Stomach (tissue), 9 donors: ENCODE data around the gene ANGPTL2. TPM values are rescaled to one million over a fixed set of nuclear protein-coding genes. Genes with fewer than 3 reads are reported as not detected.
A peak's percentile ranks its signal among the peaks of the same experiment; 100 is the strongest.

Experiments used
- DNase-seq, 2 donors: peaks; one replicate each; pipeline versions ENCODE4 v3.0.0 to v3.0.0-alpha.2; 2013 to 2019
- H3K27ac ChIP-seq, 5 donors: fragments of 200-600 bp in 4 of 5; sonication (generic) in 4 of 5; one replicate each; pipeline ENCODE4 v1.5.1; 2013 to 2019; ENCODE audit warnings: mild to moderate bottlenecking in 1 of 5, moderate library complexity in 1 of 5
- H3K27me3 ChIP-seq, 3 donors: fragments of 200-600 bp; sonication (generic); one replicate each; pipeline ENCODE4 v1.5.1; 2017 to 2019; ENCODE audit warnings: mixed run types in 1 of 3
- H3K36me3 ChIP-seq, 4 donors: fragments of 200-600 bp; sonication (generic); 1 replicate in 3 of 4; 2 replicates in 1 of 4; pipeline ENCODE4 v1.5.1; 2016 to 2019
- H3K4me1 ChIP-seq, 4 donors: fragments of 200-600 bp; sonication (generic); one replicate each; pipeline ENCODE4 v1.5.1; 2016 to 2019
- H3K4me3 ChIP-seq, 4 donors: fragments of 200-600 bp; sonication (generic) in 3 of 4; one replicate each; pipeline ENCODE4 v1.5.1; 2016 to 2019; ENCODE audit warnings: mild to moderate bottlenecking in 1 of 4
- H3K9me3 ChIP-seq, 4 donors: fragments of 200-600 bp; sonication (generic); one replicate each; pipeline ENCODE4 v1.5.1; 2016 to 2019
- EP300 ChIP-seq: sonication (generic); formaldehyde crosslinking; IDR thresholded peaks from one replicate; pipeline ENCODE4 v1.6.1; 2017; ENCODE audit warnings: antibody characterized with exemption
- POLR2A ChIP-seq, 4 donors: fragments of 450-650 bp; IDR thresholded peaks; one replicate each; pipeline ENCODE4 v1.6.1; 2016; ENCODE audit warnings: antibody characterized with exemption in 4 of 4, control low read depth in 2 of 4, mild to moderate bottlenecking in 1 of 4, moderate library complexity in 1 of 4
- POLR2AphosphoS5 ChIP-seq, 3 donors: sonication (generic); formaldehyde crosslinking; IDR thresholded peaks; one replicate each; pipeline ENCODE4 v1.6.1; 2016; ENCODE audit warnings: antibody characterized with exemption in 3 of 3
- WGBS, 5 donors: extraction: QIAGEN DNeasy Blood & Tissue Kit in 3 of 5; methylation state at CpG; one replicate each; pipeline versions ENCODE4 v1.1.5 to v1.1.7; 2013 to 2018; 5-methylcytosine and 5-hydroxymethylcytosine counted together
- intact Hi-C: fragments of 100-400 bp; cut with DNase I; formaldehyde crosslinking; loops from one replicate; pipeline ENCODE4 v1.15.1; 2023; ENCODE audit warnings: low total_unique reads
- polyA plus RNA-seq, 3 donors: library from polyadenylated mRNA; stranded (reverse); fragments of 200-250 nt; gene quantifications; one replicate each; pipeline ENCODE4 v1.2.3, GENCODE V29; 2013
- total RNA-seq, 5 donors: library from RNA; depleted of rRNA; stranded (reverse); fragments of >200 nt; gene quantifications; one replicate each; pipeline versions ENCODE4 v1.1.0 to v1.2.3, GENCODE V29; 2014 to 2016
- TF ChIP-seq, protein P1 (sequence below), 7 experiments: fragments of 450-650 bp in 4 of 7; fragments of 200-600 bp in 3 of 7; sonication (generic) in 3 of 7; IDR thresholded peaks; one replicate each; pipeline ENCODE4 v1.5.1; 2016 to 2019; ENCODE audit warnings: antibody characterized with exemption in 7 of 7, control low read depth in 2 of 7, mild to moderate bottlenecking in 1 of 7
- donor health status: healthy with polysubstance abuse.
- donor health status: Bipolar disorder and iron deficiency.
- donor health status: healthy.

ANGPTL2 gene
- total and polyA plus RNA-seq, 8 donors: 5.7 to 26.3 (median 10.2) TPM

DNA sequence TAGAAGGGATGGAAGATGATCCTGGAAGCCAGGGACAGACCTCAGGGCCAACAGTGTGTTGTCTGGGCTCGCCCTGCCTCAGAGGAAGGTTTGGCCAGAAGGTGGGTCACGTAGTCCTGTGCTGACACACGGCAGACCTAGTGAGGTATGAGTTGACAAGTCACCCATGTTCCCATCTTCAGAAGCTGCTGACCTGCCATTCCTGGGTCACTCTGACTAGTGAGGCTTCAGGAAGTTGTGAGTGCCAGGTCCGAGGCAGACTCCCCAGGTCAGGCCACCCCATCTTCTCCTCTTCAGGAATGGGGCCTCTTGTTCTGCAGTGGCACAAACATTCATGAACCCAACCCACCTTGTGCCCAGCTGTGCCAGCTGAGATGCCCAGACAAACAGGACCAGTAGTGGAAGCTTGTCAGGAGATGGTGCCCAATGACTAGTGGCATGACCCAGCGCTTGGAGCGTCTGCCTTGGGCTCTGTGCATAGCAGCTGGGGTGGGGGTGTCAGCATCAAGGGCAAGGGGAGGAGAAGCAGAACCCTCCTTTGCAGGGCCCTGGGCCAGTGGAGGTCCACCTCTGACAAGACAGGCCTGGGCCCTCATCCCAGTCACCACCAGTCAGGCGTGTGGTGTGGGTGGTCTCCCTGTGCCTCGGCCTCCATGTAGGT is 16.8 kb upstream of the ANGPTL2 start:
- intact Hi-C loops: no loop called here
- TF ChIP-seq, protein P1, sequence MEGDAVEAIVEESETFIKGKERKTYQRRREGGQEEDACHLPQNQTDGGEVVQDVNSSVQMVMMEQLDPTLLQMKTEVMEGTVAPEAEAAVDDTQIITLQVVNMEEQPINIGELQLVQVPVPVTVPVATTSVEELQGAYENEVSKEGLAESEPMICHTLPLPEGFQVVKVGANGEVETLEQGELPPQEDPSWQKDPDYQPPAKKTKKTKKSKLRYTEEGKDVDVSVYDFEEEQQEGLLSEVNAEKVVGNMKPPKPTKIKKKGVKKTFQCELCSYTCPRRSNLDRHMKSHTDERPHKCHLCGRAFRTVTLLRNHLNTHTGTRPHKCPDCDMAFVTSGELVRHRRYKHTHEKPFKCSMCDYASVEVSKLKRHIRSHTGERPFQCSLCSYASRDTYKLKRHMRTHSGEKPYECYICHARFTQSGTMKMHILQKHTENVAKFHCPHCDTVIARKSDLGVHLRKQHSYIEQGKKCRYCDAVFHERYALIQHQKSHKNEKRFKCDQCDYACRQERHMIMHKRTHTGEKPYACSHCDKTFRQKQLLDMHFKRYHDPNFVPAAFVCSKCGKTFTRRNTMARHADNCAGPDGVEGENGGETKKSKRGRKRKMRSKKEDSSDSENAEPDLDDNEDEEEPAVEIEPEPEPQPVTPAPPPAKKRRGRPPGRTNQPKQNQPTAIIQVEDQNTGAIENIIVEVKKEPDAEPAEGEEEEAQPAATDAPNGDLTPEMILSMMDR (IDR thresholded peaks at IDR 0.05): no peak
- TF ChIP-seq EP300 (no peak), POLR2AphosphoS5 (IDR thresholded peaks at IDR 0.05) (no peak), POLR2A (IDR thresholded peaks at IDR 0.05) (no peak)
- no peaks in the 10 kb centered on the region for H3K9me3 ChIP-seq
- H3K27ac ChIP-seq: no peak overlapping the region
- peaks cover 0 to 25% (median 12%) of the 10 kb centered on the region in 4 donors for H3K4me1 ChIP-seq
- H3K4me3 ChIP-seq: no peak overlapping the region
- peak in 1 of 2 donors; percentile 15 for DNase-seq
- H3K27me3 ChIP-seq: no peaks in the 10 kb centered on the region
- 95 to 98% (median 96%) methylated on average over 7 to 8 of the region's 8 CpGs for WGBS, 5 donors
- no peaks in the 10 kb centered on the region for H3K36me3 ChIP-seq

DNA sequence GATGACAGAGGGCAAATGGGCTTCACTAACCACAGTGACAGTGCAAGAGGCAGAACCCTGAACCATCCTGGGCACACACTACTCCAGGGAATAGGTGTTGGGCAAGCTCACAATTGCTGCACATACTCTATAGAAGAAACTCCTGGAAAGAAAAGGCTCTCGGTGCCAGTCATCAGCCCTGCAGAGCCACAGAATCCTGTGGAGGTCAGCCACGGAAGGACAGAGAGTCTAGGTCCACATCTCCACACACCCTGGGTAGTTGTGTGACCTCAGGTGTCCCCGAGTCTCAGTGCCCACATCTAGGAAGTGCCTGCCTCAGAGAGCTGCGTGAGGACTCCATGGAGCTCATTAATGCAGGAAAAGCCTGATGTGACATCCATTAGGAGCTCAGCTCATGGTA is 16.0 kb upstream of the ANGPTL2 start:
- no peak overlapping the region for H3K27ac ChIP-seq
- 82 to 94% (median 93%) methylated on average over 4 of the region's 4 CpGs for WGBS, 5 donors
- H3K27me3 ChIP-seq: no peaks in the 10 kb centered on the region
- H3K36me3 ChIP-seq: no peaks in the 10 kb centered on the region
- DNase-seq: peak in 1 of 2 donors; percentile 9
- H3K9me3 ChIP-seq: no peaks in the 10 kb centered on the region
- no peak for TF ChIP-seq POLR2AphosphoS5 (IDR thresholded peaks at IDR 0.05)
- no peak for TF ChIP-seq EP300
- no peak for TF ChIP-seq POLR2A (IDR thresholded peaks at IDR 0.05)
- TF ChIP-seq, protein P1 (IDR thresholded peaks at IDR 0.05): no peak
- no peak overlapping the region for H3K4me3 ChIP-seq
- intact Hi-C loops: no loop called here
- peaks cover 1 to 32% (median 17%) of the 10 kb centered on the region in 4 donors for H3K4me1 ChIP-seq

DNA sequence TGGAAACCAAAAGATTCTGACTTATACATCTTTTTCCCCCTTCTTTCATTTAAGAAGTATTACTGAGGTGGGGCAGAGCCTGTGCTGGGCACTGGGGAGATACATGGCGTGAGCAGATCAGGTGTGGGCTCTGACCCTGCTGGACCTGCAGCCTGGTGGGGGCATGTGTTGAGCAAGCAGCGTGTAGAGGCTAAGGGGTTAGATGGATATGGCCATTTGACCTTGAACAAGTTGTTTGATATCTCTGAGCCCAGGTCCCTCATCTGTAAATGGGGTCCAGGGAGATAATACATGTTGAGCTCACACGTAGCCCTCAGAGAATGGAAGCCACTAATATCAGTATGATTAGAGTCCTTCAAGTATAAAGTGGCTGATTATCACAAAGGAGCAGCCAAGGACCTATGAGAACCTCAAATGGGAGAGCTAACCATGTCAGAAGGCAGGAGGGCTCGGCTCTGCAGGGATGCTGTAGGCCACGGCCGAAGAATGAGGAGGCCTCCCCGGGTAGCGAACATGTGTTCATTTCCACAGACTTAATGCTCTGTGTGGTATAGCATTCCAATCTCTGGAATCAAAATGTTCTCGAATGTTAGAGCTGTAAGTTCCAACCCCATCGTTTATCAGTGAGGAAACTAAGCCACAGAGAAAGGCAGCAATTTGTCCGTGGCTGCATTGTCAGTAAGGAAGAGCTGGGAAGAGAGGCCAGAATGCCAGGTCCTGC is 15.4 kb upstream of the ANGPTL2 start:
- H3K4me3 ChIP-seq: no peak overlapping the region
- WGBS, 5 donors: 87 to 96% (median 92%) methylated on average over 11 of the region's 11 CpGs
- H3K27ac ChIP-seq: no peak overlapping the region
- peaks cover 8 to 39% (median 24%) of the 10 kb centered on the region in 4 donors for H3K4me1 ChIP-seq
- peak in 1 of 2 donors; percentile 9 for DNase-seq
- TF ChIP-seq POLR2A (IDR thresholded peaks at IDR 0.05): no peak
- TF ChIP-seq, protein P1 (IDR thresholded peaks at IDR 0.05): no peak
- no peaks in the 10 kb centered on the region for H3K36me3 ChIP-seq
- intact Hi-C loops: no loop called here
- no peaks in the 10 kb centered on the region for H3K27me3 ChIP-seq
- no peaks in the 10 kb centered on the region for H3K9me3 ChIP-seq

DNA sequence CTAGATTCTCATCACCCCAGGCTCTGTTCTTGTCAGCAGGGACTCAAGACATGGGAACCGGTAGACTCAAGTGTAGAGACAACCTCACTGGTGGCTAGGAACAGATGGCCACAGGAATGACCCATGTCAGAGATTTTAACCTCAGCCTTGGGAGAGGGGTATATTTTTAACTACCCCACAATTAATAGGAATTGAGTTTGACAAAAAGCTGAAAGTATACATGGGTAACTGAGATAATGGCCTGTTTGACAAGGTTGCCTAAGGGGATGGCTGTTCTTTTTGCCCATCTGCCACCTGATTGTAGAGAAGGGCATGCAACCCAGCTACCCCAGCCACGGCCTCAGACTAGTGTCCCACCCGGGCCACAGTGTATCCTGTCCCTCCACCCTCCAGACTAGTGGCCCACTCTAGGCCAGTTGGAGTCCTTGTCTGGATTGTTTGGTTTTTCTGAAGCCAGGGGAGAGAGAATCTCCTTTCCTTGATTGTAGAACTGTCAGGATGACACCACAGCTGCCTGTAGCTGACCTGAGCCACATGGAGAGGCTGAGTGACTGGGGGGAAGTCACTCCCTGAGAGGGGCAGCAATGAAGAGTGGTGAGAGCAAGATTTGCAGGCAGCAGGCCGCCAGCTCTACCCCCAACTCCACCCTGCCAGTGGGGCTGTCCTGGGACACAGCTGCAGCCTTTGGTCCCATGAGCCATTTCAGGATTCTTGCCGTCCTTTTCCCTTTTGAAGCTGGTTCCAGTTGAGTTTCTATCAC is 14.6 kb upstream of the ANGPTL2 start:
- no peak overlapping the region for H3K27ac ChIP-seq
- WGBS, 5 donors: 90 to 96% (median 93%) methylated on average over 5 of the region's 5 CpGs
- H3K4me1 ChIP-seq: peaks cover 8 to 44% (median 28%) of the 10 kb centered on the region in 4 donors
- TF ChIP-seq POLR2AphosphoS5 (IDR thresholded peaks at IDR 0.05) (no peak), POLR2A (IDR thresholded peaks at IDR 0.05) (no peak), EP300 (no peak)
- TF ChIP-seq, protein P1 (IDR thresholded peaks at IDR 0.05): no peak
- H3K36me3 ChIP-seq: no peaks in the 10 kb centered on the region
- DNase-seq: peak in 1 of 2 donors; percentile 16
- intact Hi-C loops: no loop called here
- H3K27me3 ChIP-seq: no peaks in the 10 kb centered on the region
- H3K9me3 ChIP-seq: no peaks in the 10 kb centered on the region
- no peak overlapping the region for H3K4me3 ChIP-seq
